ENCODE results near the gene CHD6.

CHD6 gene

GRCh38 chr20:41615110-41615509, 3.1 kb downstream of the CHD6 start:
- Histone ChIP-seq H3K27ac (replicated peaks) (peak overlapping the region; percentile 32; the same call in 1 of the 2 replicates), H3K27me3 (ENCODE audit: insufficient read depth, poor library complexity, severe bottlenecking) (no peaks in the 10 kb centered on the region), H3K4me3 (replicated peaks; ENCODE audit: insufficient read depth, low read length) (no peak overlapping the region)
- no peak for DNase-seq (ENCODE audit: low read depth in 1 of 2, low spot score in 1 of 2)
- TF ChIP-seq GABPA (IDR thresholded peaks at IDR 0.05; ENCODE audit: low read depth) (no peak), SPI1 (IDR thresholded peaks at IDR 0.05; ENCODE audit: borderline replicate concordance, low read depth) (no peak), REST (IDR thresholded peaks at IDR 0.05; ENCODE audit: insufficient replicate concordance, low read depth) (no peak), POLR2AphosphoS5 (IDR thresholded peaks at IDR 0.05; ENCODE audit: low read depth) (no peak), CTCF (IDR thresholded peaks at IDR 0.05; ENCODE audit: insufficient read depth, low read length) (no peak)

GRCh38 chr20:41613321-41613720, 4.9 kb downstream of the CHD6 start:
- H3K27me3 ChIP-seq (ENCODE audit: insufficient read depth, poor library complexity, severe bottlenecking), result no peaks in the 10 kb centered on the region
- DNase-seq (ENCODE audit: low read depth in 1 of 2, low spot score in 1 of 2), result no peak
- no peak overlapping the region for H3K27ac ChIP-seq (replicated peaks)
- no peak overlapping the region for H3K4me3 ChIP-seq (replicated peaks; ENCODE audit: insufficient read depth, low read length)
- no peak for TF ChIP-seq SPI1 (IDR thresholded peaks at IDR 0.05; ENCODE audit: borderline replicate concordance, low read depth)
- TF ChIP-seq CTCF (IDR thresholded peaks at IDR 0.05; ENCODE audit: insufficient read depth, low read length), result no peak
- no peak for TF ChIP-seq GABPA (IDR thresholded peaks at IDR 0.05; ENCODE audit: low read depth)
- TF ChIP-seq POLR2AphosphoS5 (IDR thresholded peaks at IDR 0.05; ENCODE audit: low read depth), result no peak
- TF ChIP-seq REST (IDR thresholded peaks at IDR 0.05; ENCODE audit: insufficient replicate concordance, low read depth), result no peak

GRCh38 chr20:41609474-41609873, 8.7 kb downstream of the CHD6 start:
- Histone ChIP-seq H3K27me3 (ENCODE audit: insufficient read depth, poor library complexity, severe bottlenecking) (no peaks in the 10 kb centered on the region), H3K4me3 (replicated peaks; ENCODE audit: insufficient read depth, low read length) (no peak overlapping the region), H3K27ac (replicated peaks) (no peak overlapping the region)
- DNase-seq (ENCODE audit: low read depth in 1 of 2, low spot score in 1 of 2), result no peak
- TF ChIP-seq CTCF (IDR thresholded peaks at IDR 0.05; ENCODE audit: insufficient read depth, low read length), result no peak
- TF ChIP-seq REST (IDR thresholded peaks at IDR 0.05; ENCODE audit: insufficient replicate concordance, low read depth), result no peak
- no peak for TF ChIP-seq GABPA (IDR thresholded peaks at IDR 0.05; ENCODE audit: low read depth)
- no peak for TF ChIP-seq SPI1 (IDR thresholded peaks at IDR 0.05; ENCODE audit: borderline replicate concordance, low read depth)
- TF ChIP-seq POLR2AphosphoS5 (IDR thresholded peaks at IDR 0.05; ENCODE audit: low read depth), result no peak
